ENCODE results near the gene STING1. TPM values are rescaled to one million over a fixed set of nuclear protein-coding genes. Genes with fewer than 3 reads are reported as not detected.
"Not testable (repeated sequence)": the region's sequence is repeated elsewhere in the genome, so short reads cannot be mapped to it uniquely, and the experiment has no call there.

Gene STING1
- 10 to 100 TPM; 64.9 to 67.4 TPM for total RNA-seq

- Mint-ChIP-seq H3K4me3 (peak within 1 kb of the TSS; percentile 79), H3K27me3 (ENCODE audit: low read depth) (no peaks in the 10 kb centered on the region), H3K9me3 (ENCODE audit: insufficient read depth) (no peaks in the 10 kb centered on the region), H3K4me1 (ENCODE audit: low read depth) (peaks cover 38% of the 10 kb centered on the region), H3K36me3 (ENCODE audit: low read depth) (peaks cover 29% of the 10 kb centered on the region), H3K27ac (peak within 1 kb of the TSS; percentile 94)
- ATAC-seq (peak; percentile 90), DNase-seq (peak; percentile 76)
- POLR2A ChIA-PET, result interaction anchor here (0.6 to 2.6 kb wide), 27 partner anchors 8 to 210 kb away, joined by 3 to 35 read pairs (median 4); partner anchors contain the start of genes DNAJC18, PAIP2, SMIM33 and UBE2D2
- CTCF ChIA-PET, result interaction anchor here (0.7 to 3.4 kb wide), 15 partner anchors 9 to 231 kb away, joined by 3 to 43 read pairs (median 4); partner anchors contain the start of gene SMIM33
These were observed at the start of gene STING1 for GRCh38 chr5:139482050-139482889. Gene STING1, minus strand, starts transcription at chr5:139482758. Its CDS starts 1,054 bp downstream, at chr5:139481704.

GRCh38 chr5:139531772-139532169 lies 49.2 kb upstream of the STING1 start:
- CTCF ChIA-PET, result no interaction called here
- ATAC-seq (no peak), DNase-seq (no peak)
- Mint-ChIP-seq H3K36me3 (ENCODE audit: low read depth) (no peaks in the 10 kb centered on the region), H3K4me3 (no peak overlapping the region), H3K27me3 (ENCODE audit: low read depth) (peaks cover 2% of the 10 kb centered on the region), H3K27ac (no peak overlapping the region), H3K4me1 (ENCODE audit: low read depth) (no peaks in the 10 kb centered on the region), H3K9me3 (ENCODE audit: insufficient read depth) (no peaks in the 10 kb centered on the region)
- POLR2A ChIA-PET, result no interaction called here

- H3K27ac Mint-ChIP-seq; H3K4me1 Mint-ChIP-seq (ENCODE audit: low read depth); ATAC-seq; H3K36me3 Mint-ChIP-seq (ENCODE audit: low read depth); DNase-seq; H3K9me3 Mint-ChIP-seq (ENCODE audit: insufficient read depth); H3K4me3 Mint-ChIP-seq; H3K27me3 Mint-ChIP-seq (ENCODE audit: low read depth); POLR2A ChIA-PET: not testable (repeated sequence)
- CTCF ChIA-PET, result interaction anchor here (1.0 to 2.0 kb wide), 3 partner anchors 11 to 108 kb away, joined by 3 to 7 read pairs (median 5); no protein-coding TSS in a partner anchor
These were observed 47.5 kb upstream of the STING1 start for GRCh38 chr5:139530079-139530478.

GRCh38 chr5:139528695-139529094 lies 46.1 kb upstream of the STING1 start:
- DNase-seq; H3K27me3 Mint-ChIP-seq (ENCODE audit: low read depth); ATAC-seq; H3K36me3 Mint-ChIP-seq (ENCODE audit: low read depth); H3K9me3 Mint-ChIP-seq (ENCODE audit: insufficient read depth); H3K4me1 Mint-ChIP-seq (ENCODE audit: low read depth); H3K27ac Mint-ChIP-seq; H3K4me3 Mint-ChIP-seq: not testable (repeated sequence)
- ChIA-PET POLR2A (interaction anchor here (1.2 kb wide), 1 partner anchor 10 kb away, joined by 3 read pairs; no protein-coding TSS in a partner anchor), CTCF (interaction anchor here (0.9 to 2.0 kb wide), 4 partner anchors 9 to 106 kb away, joined by 3 to 7 read pairs (median 6); no protein-coding TSS in a partner anchor)

GRCh38 chr5:139527896-139528467 lies 45.4 kb upstream of the STING1 start:
- DNase-seq; H3K36me3 Mint-ChIP-seq (ENCODE audit: low read depth); H3K27ac Mint-ChIP-seq; H3K9me3 Mint-ChIP-seq (ENCODE audit: insufficient read depth); H3K4me1 Mint-ChIP-seq (ENCODE audit: low read depth); H3K4me3 Mint-ChIP-seq; H3K27me3 Mint-ChIP-seq (ENCODE audit: low read depth); ATAC-seq: not testable (repeated sequence)
- ChIA-PET CTCF (interaction anchor here (1.5 kb wide), 1 partner anchor 14 kb away, joined by 6 read pairs; no protein-coding TSS in a partner anchor), POLR2A (interaction anchor here (1.2 kb wide), 1 partner anchor 9 kb away, joined by 3 read pairs; no protein-coding TSS in a partner anchor)

GRCh38 chr5:139527090-139527470 lies 44.5 kb upstream of the STING1 start:
- POLR2A ChIA-PET, result interaction anchor here (0.6 kb wide), 1 partner anchor 538 kb away, joined by 3 read pairs; no protein-coding TSS in a partner anchor
- H3K36me3 Mint-ChIP-seq (ENCODE audit: low read depth); H3K4me1 Mint-ChIP-seq (ENCODE audit: low read depth); H3K4me3 Mint-ChIP-seq; CTCF ChIA-PET; ATAC-seq; H3K27ac Mint-ChIP-seq; H3K27me3 Mint-ChIP-seq (ENCODE audit: low read depth); H3K9me3 Mint-ChIP-seq (ENCODE audit: insufficient read depth); DNase-seq: not testable (repeated sequence)

- H3K4me3 Mint-ChIP-seq; ATAC-seq; H3K4me1 Mint-ChIP-seq (ENCODE audit: low read depth); H3K36me3 Mint-ChIP-seq (ENCODE audit: low read depth); H3K27me3 Mint-ChIP-seq (ENCODE audit: low read depth); H3K27ac Mint-ChIP-seq; H3K9me3 Mint-ChIP-seq (ENCODE audit: insufficient read depth); DNase-seq; CTCF ChIA-PET: not testable (repeated sequence)
- POLR2A ChIA-PET, result interaction anchor here (0.6 kb wide), 1 partner anchor 539 kb away, joined by 3 read pairs; no protein-coding TSS in a partner anchor
These were observed 43.9 kb upstream of the STING1 start for GRCh38 chr5:139526309-139527089.

- H3K27me3 Mint-ChIP-seq (ENCODE audit: low read depth); ATAC-seq; H3K4me1 Mint-ChIP-seq (ENCODE audit: low read depth); H3K9me3 Mint-ChIP-seq (ENCODE audit: insufficient read depth); H3K36me3 Mint-ChIP-seq (ENCODE audit: low read depth); POLR2A ChIA-PET; DNase-seq; H3K4me3 Mint-ChIP-seq; H3K27ac Mint-ChIP-seq: not testable (repeated sequence)
- CTCF ChIA-PET, result interaction anchor here (1.2 kb wide), 1 partner anchor 50 kb away, joined by 3 read pairs; no protein-coding TSS in a partner anchor
These were observed 43.2 kb upstream of the STING1 start for GRCh38 chr5:139525586-139526308.

GRCh38 chr5:139524940-139525585 lies 42.5 kb upstream of the STING1 start:
- Mint-ChIP-seq H3K4me3 (no peak overlapping the region), H3K36me3 (ENCODE audit: low read depth) (no peaks in the 10 kb centered on the region), H3K27me3 (ENCODE audit: low read depth) (peaks cover 2% of the 10 kb centered on the region), H3K4me1 (ENCODE audit: low read depth) (no peaks in the 10 kb centered on the region), H3K9me3 (ENCODE audit: insufficient read depth) (no peaks in the 10 kb centered on the region), H3K27ac (no peak overlapping the region)
- POLR2A ChIA-PET, result no interaction called here
- CTCF ChIA-PET, result interaction anchor here (1.2 to 17.1 kb wide), 2 partner anchors 51 to 108 kb away, joined by 3 to 538 read pairs; no protein-coding TSS in a partner anchor
- ATAC-seq (no peak), DNase-seq (no peak)

GRCh38 chr5:139524446-139524845 lies 41.9 kb upstream of the STING1 start:
- Mint-ChIP-seq H3K9me3 (ENCODE audit: insufficient read depth) (no peaks in the 10 kb centered on the region), H3K27ac (no peak overlapping the region), H3K4me3 (no peak overlapping the region), H3K27me3 (ENCODE audit: low read depth) (peaks cover 2% of the 10 kb centered on the region), H3K4me1 (ENCODE audit: low read depth) (no peaks in the 10 kb centered on the region), H3K36me3 (ENCODE audit: low read depth) (no peaks in the 10 kb centered on the region)
- ATAC-seq, result no peak
- no peak for DNase-seq
- ChIA-PET CTCF (interaction anchor here (1.2 to 17.1 kb wide), 4 partner anchors 11 to 107 kb away, joined by 3 to 538 read pairs (median 6); no protein-coding TSS in a partner anchor), POLR2A (interaction anchor here (1.4 kb wide), 1 partner anchor 37 kb away, joined by 4 read pairs; the partner anchor contains the start of gene UBE2D2)
